ENCODE results near the gene SEC23A. TPM values are rescaled to one million over a fixed set of nuclear protein-coding genes. Genes with fewer than 3 reads are reported as not detected.

The SEC23A gene
- total RNA-seq, 1 donor from 2014 or later: 59.2 TPM

- Mint-ChIP-seq H3K9me3 (ENCODE audit: unreplicated experiment) (peaks cover 1% of the 10 kb centered on the region), H3K4me1 (ENCODE audit: low read depth, unreplicated experiment) (no peaks in the 10 kb centered on the region), H3K36me3 (ENCODE audit: unreplicated experiment) (peaks cover 10% of the 10 kb centered on the region), H3K27ac (ENCODE audit: unreplicated experiment) (no peak overlapping the region), H3K27me3 (ENCODE audit: unreplicated experiment) (no peaks in the 10 kb centered on the region), H3K4me3 (ENCODE audit: unreplicated experiment) (no peak overlapping the region)
- no peak for TF ChIP-seq CTCF (IDR thresholded peaks at IDR 0.05; ENCODE audit: partially characterized antibody, unreplicated experiment)
- DNase-seq: no peak
These were observed 12.4 kb downstream of the SEC23A start for GRCh38 chr14:39090548-39091111.

- Mint-ChIP-seq H3K36me3 (ENCODE audit: unreplicated experiment) (peaks cover 15% of the 10 kb centered on the region), H3K27ac (ENCODE audit: unreplicated experiment) (no peak overlapping the region), H3K27me3 (ENCODE audit: unreplicated experiment) (no peaks in the 10 kb centered on the region), H3K4me1 (ENCODE audit: low read depth, unreplicated experiment) (no peaks in the 10 kb centered on the region), H3K4me3 (ENCODE audit: unreplicated experiment) (no peak overlapping the region), H3K9me3 (ENCODE audit: unreplicated experiment) (peaks cover 1% of the 10 kb centered on the region)
- DNase-seq: no peak
- no peak for TF ChIP-seq CTCF (IDR thresholded peaks at IDR 0.05; ENCODE audit: partially characterized antibody, unreplicated experiment)
These were observed 15.5 kb downstream of the SEC23A start for GRCh38 chr14:39087493-39087892.

GRCh38 chr14:39085933-39086332, 17.1 kb downstream of the SEC23A start:
- Mint-ChIP-seq H3K36me3 (ENCODE audit: unreplicated experiment) (peaks cover 15% of the 10 kb centered on the region), H3K9me3 (ENCODE audit: unreplicated experiment) (peaks cover 1% of the 10 kb centered on the region), H3K27ac (ENCODE audit: unreplicated experiment) (no peak overlapping the region), H3K4me1 (ENCODE audit: low read depth, unreplicated experiment) (no peaks in the 10 kb centered on the region), H3K27me3 (ENCODE audit: unreplicated experiment) (no peaks in the 10 kb centered on the region), H3K4me3 (ENCODE audit: unreplicated experiment) (no peak overlapping the region)
- no peak for TF ChIP-seq CTCF (IDR thresholded peaks at IDR 0.05; ENCODE audit: partially characterized antibody, unreplicated experiment)
- DNase-seq: no peak

GRCh38 chr14:39083127-39083526, 19.9 kb downstream of the SEC23A start:
- H3K27ac Mint-ChIP-seq (ENCODE audit: unreplicated experiment): no peak overlapping the region

More at GRCh38 chr14:39083127-39083526, 19.9 kb downstream of the SEC23A start:
- DNase-seq: no peak
- no peak for TF ChIP-seq CTCF (IDR thresholded peaks at IDR 0.05; ENCODE audit: partially characterized antibody, unreplicated experiment)
- Mint-ChIP-seq H3K27me3 (ENCODE audit: unreplicated experiment) (no peaks in the 10 kb centered on the region), H3K9me3 (ENCODE audit: unreplicated experiment) (peaks cover 2% of the 10 kb centered on the region), H3K4me1 (ENCODE audit: low read depth, unreplicated experiment) (peaks cover 5% of the 10 kb centered on the region), H3K4me3 (ENCODE audit: unreplicated experiment) (no peak overlapping the region), H3K36me3 (ENCODE audit: unreplicated experiment) (peaks cover 10% of the 10 kb centered on the region)
